Rectal smooth muscle tissue (tissue), 1 donor: Measurements from ENCODE around the gene CYSLTR1.
A peak's percentile ranks its signal among the peaks of the same experiment; 100 is the strongest.

Experiments used
- H3K27ac ChIP-seq: one replicate; pipeline ENCODE4 v1.7.0; 2013; ENCODE audit warnings: low read depth, low read length, inconsistent platforms
- H3K27me3 ChIP-seq: one replicate; pipeline ENCODE4 v1.7.0; 2013; ENCODE audit warnings: low read length; ENCODE audit not compliant: control insufficient read depth, insufficient read depth
- H3K36me3 ChIP-seq: one replicate; pipeline ENCODE4 v1.7.0; 2013; ENCODE audit warnings: low read length; ENCODE audit not compliant: control insufficient read depth, insufficient read depth
- H3K4me1 ChIP-seq: one replicate; pipeline ENCODE4 v1.7.0; 2013; ENCODE audit warnings: low read length; ENCODE audit not compliant: control insufficient read depth, insufficient read depth
- H3K4me3 ChIP-seq: one replicate; pipeline ENCODE4 v1.7.0; 2013; ENCODE audit warnings: low read length
- H3K9ac ChIP-seq: one replicate; pipeline ENCODE4 v1.7.0; 2013; ENCODE audit warnings: low read length

CYSLTR1 gene, protein sequence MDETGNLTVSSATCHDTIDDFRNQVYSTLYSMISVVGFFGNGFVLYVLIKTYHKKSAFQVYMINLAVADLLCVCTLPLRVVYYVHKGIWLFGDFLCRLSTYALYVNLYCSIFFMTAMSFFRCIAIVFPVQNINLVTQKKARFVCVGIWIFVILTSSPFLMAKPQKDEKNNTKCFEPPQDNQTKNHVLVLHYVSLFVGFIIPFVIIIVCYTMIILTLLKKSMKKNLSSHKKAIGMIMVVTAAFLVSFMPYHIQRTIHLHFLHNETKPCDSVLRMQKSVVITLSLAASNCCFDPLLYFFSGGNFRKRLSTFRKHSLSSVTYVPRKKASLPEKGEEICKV

DNA sequence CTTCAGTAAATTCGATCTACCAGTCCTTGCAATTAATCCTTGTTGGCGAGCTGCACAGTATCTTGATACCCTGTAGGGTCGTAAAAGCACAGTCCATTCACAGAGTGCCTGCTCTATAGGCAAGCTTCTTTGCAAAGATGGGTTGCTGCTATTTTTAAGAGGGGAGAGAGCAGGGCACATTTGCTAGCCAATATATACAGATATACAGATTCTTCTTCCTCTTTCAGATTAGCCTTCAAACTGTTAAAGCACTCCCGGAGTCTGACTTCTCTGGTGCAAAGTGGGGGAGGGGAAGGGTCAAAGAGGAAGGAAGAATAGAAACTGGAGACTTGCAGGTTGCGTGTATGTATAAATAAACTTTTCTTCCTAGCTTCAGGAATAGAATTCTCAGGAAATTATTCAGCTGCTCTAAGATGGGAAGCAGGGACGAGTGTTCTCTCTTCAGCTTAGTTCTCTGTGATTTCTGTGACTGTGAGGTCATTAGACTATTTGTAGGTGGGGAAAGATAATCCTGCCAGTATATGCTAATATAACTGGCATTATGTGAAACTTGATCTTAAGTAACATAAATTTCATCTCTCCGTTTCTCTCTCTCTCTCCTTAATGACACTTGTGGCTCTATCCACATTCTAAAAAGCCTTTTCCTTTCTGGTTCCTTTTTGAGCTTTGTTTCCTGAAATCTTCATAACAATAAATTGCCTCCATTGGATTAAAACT lies at the start of gene CYSLTR1:
Gene CYSLTR1, minus strand, starts transcription at position 242 of the 717 bp plus-strand sequence. CDS start 53,865 bp downstream, outside the sequence.
- H3K36me3 ChIP-seq = no peaks in the 10 kb centered on the region
- no peak within 1 kb of the TSS for H3K27ac ChIP-seq
- no peaks in the 10 kb centered on the region for H3K27me3 ChIP-seq
- H3K9ac ChIP-seq = no peak within 1 kb of the TSS
- H3K4me3 ChIP-seq = peak within 1 kb of the TSS; percentile 33
- no peaks in the 10 kb centered on the region for H3K4me1 ChIP-seq

DNA sequence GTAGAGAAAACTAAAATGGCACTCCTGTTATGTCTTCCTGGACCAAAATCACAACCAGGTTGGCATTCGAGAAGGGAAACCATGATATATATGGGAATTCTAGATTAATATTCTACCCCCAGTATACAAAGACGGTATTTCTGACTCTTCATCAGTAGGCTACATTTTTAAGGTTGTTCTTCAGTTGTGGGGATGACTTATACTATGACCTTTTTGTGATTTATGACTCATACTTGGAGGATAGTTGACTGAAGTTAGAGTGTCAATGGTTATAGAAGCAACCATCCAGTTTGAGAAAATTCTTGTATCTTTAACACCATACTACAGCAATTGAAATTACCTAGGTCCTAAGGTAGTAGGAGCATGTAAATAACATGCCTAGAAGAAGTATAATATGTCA lies 49.8 kb upstream of the CYSLTR1 start:
- Histone ChIP-seq H3K27me3 (no peaks in the 10 kb centered on the region), H3K27ac (no peak overlapping the region), H3K4me1 (no peaks in the 10 kb centered on the region), H3K4me3 (no peak overlapping the region), H3K36me3 (no peaks in the 10 kb centered on the region), H3K9ac (no peak overlapping the region)

DNA sequence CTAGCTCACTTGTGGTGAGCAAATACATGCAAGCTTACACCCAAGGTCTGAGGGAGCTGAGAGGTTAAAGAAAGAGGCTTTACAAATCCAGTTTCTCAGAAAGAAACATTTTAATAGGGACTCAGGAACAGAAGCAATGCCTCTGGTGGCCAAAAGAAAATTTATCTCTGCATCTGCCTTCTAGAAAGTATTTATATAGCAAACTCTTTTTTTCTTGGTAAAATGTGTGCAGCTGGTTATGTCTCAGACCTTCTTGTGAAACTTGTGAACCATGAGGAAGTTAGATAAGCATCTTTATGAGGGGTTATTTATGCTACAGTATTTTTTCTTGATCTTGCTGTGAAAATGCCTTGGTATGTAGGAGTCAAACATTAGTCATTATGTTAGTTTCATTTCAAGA lies 48.5 kb upstream of the CYSLTR1 start:
- no peaks in the 10 kb centered on the region for H3K27me3 ChIP-seq
- no peak overlapping the region for H3K9ac ChIP-seq
- no peaks in the 10 kb centered on the region for H3K36me3 ChIP-seq
- H3K27ac ChIP-seq = no peak overlapping the region
- no peaks in the 10 kb centered on the region for H3K4me1 ChIP-seq
- no peak overlapping the region for H3K4me3 ChIP-seq

DNA sequence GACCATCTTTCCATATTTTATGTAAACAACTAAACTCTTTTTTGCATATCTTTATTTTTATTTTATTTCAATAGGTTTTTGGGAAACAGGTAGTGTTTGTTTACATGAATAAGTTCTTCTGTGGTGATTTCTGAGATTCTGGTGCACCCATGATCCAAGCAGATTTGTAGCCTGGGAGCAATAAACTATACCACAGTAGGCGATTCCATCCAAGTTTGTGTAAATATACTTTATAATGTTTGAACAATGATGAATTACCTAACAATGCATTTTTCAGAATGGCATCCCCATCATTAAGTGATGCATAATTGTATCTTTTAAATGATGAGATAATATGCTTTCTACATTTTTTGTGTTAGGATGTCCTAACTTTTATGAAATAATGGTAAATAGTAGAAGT lies 39.2 kb upstream of the CYSLTR1 start:
- Histone ChIP-seq H3K27ac (no peak overlapping the region), H3K27me3 (no peaks in the 10 kb centered on the region), H3K36me3 (no peaks in the 10 kb centered on the region), H3K4me3 (no peak overlapping the region), H3K4me1 (no peaks in the 10 kb centered on the region), H3K9ac (no peak overlapping the region)

DNA sequence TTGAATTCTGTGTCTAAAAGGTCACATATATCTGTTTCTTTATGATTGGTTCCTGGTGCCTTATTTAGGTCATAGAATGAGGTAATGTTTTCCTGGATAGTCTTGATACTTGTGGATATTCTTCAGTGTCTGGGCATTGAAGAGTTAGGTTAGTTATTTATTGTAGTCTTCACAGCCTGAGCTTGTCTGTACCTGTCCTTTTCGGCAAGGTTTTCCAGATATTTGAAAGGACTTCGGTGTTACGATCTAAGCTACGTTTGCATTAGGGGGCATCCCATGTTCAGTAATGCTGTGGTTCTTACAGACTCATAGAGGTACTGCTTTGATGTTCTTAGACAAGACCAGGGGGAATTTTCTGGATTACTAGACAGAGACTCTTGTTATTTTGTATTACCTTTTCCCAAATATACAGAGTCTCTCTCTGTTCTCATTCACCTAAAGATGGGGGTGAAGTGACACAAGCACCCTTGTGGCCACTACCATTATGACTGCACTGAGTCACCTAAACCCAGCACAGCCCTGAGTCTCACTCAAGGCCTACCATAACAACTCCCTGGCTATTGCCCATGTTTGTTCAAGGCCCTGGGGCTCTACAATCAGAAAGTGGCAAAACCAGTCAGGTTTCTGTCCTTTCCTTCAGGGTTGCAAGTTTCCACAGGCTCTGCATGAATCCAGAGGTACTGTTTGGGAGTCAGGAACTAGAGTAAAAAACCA lies 30.1 kb upstream of the CYSLTR1 start:
- Histone ChIP-seq H3K9ac (no peak overlapping the region), H3K36me3 (no peaks in the 10 kb centered on the region), H3K27me3 (no peaks in the 10 kb centered on the region), H3K4me3 (no peak overlapping the region), H3K27ac (no peak overlapping the region), H3K4me1 (no peaks in the 10 kb centered on the region)

DNA sequence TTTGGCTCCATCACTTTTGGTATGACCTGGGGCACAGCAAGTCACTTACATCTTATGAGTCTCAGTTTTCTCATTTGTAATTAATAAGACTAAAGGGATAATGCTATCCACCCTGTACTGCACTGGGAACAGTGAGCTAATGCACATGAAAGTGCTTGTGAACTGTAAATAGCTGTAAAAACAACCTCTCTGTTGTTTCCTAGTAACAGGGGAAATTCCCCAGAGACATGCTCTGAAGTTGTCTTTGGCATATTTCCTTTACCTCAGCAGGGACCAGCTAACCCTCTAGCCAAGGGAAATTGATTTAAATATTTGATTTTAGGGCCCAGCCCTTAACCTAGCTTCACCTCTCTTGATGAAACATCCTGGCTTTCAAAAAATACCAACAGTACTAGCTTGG lies 6.1 kb upstream of the CYSLTR1 start:
- Histone ChIP-seq H3K9ac (no peak overlapping the region), H3K4me3 (no peak overlapping the region), H3K27me3 (no peaks in the 10 kb centered on the region), H3K4me1 (no peaks in the 10 kb centered on the region), H3K27ac (no peak overlapping the region), H3K36me3 (no peaks in the 10 kb centered on the region)

DNA sequence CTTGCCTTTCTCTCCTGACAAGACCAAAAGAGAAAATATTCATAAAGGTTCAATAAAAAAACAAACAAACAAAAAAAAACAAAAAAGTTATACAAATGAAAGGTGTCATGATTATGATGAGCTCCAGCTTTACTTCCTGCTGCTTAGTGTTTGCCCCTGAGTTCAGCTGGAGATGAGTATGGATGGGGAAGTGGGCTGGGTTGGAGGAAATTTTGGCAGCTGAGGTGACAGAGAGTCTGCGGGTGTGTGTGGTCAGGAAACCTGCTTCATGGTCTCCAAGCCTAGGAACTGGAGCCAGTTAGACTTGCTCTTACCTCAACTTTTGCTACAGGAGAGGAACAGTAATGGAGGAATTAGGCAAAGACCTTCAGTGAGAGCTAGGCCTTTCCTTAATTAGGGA lies 4.3 kb upstream of the CYSLTR1 start:
- Histone ChIP-seq H3K4me1 (no peaks in the 10 kb centered on the region), H3K27me3 (no peaks in the 10 kb centered on the region), H3K4me3 (no peak overlapping the region), H3K36me3 (no peaks in the 10 kb centered on the region), H3K27ac (no peak overlapping the region), H3K9ac (no peak overlapping the region)

DNA sequence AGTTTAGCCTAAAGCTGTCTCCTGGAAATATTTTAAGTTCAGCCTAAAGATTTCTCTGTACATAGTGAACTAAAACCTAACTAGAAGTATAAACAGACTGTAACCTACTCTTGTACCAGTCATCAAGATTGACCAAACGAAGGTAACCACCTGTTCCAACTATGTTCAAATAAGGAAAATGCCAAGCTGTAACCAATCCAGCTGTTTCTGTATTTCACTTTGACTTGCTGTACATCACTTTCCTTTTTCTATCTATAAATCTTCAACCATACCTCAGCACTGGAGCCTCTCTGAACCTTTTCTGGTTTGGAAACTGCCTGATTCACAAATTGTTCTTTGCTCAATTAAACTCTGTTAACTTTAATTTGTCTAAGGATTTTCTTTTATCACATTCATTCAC lies 3.1 kb upstream of the CYSLTR1 start:
- H3K9ac ChIP-seq = no peak overlapping the region
- H3K4me3 ChIP-seq = no peak overlapping the region
- no peaks in the 10 kb centered on the region for H3K4me1 ChIP-seq
- no peaks in the 10 kb centered on the region for H3K36me3 ChIP-seq
- H3K27me3 ChIP-seq = no peaks in the 10 kb centered on the region
- no peak overlapping the region for H3K27ac ChIP-seq

DNA sequence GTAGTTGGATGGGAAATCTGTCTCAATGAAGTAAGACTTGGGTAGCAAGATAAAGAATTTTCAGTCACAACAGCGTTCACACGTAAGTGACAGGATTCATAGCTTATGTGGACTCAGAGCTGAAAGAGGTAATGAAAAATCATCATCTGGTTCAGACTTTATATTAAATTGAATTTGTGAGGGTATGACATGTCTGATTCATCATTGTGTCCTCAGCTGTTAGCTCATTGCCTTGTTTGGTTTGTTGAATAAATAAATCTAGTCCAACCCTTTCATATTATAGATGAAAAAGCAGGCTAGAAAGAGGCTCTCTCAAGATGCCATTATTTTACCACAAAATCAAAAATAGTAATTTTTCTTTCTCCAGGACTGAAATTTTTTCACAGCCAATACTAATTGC lies 2.7 kb upstream of the CYSLTR1 start:
- no peak overlapping the region for H3K9ac ChIP-seq
- no peak overlapping the region for H3K4me3 ChIP-seq
- H3K27me3 ChIP-seq = no peaks in the 10 kb centered on the region
- no peaks in the 10 kb centered on the region for H3K4me1 ChIP-seq
- H3K36me3 ChIP-seq = no peaks in the 10 kb centered on the region
- H3K27ac ChIP-seq = no peak overlapping the region

DNA sequence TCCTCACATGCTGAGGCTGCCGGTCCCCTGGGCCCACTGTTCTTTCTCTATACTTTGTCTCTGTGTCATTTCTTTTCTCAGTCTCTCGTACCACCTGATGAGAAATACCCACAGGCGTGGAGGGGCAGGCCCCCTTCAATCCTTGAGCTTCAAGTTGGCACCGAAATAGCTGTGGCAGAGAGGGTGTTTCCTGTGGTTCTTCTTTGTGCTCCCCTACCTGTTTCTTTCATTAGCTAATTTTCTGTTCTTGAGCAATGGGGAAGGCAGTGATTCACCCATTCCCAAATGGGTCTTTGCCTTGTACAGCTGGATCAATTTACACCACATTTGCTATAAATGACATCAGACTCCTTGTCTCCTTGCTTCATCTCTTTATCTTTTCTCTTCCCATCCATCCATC lies 2.1 kb upstream of the CYSLTR1 start:
- Histone ChIP-seq H3K27ac (no peak overlapping the region), H3K9ac (no peak overlapping the region), H3K4me3 (no peak overlapping the region), H3K4me1 (no peaks in the 10 kb centered on the region), H3K36me3 (no peaks in the 10 kb centered on the region), H3K27me3 (no peaks in the 10 kb centered on the region)

DNA sequence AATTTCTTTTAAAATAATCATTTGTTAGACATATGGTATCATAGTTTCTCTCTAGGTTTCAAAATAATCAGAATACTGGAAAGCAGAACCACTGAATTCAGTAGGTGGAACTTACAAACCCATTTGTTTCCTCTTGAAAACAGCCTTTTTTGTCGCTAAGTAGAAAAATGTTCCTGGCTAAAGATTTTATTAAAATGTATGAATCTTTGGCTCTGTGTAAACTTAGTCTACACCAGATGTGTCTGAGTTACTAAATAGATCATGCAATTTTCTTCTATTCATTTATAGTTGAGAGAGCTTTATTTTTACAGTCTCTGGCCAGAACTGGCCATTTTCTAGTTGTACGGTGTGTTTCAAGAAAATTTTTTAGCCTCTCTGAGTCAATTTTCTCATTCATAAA lies 1.0 kb downstream of the CYSLTR1 start:
- Histone ChIP-seq H3K36me3 (no peaks in the 10 kb centered on the region), H3K27me3 (no peaks in the 10 kb centered on the region), H3K27ac (no peak overlapping the region), H3K4me1 (no peaks in the 10 kb centered on the region), H3K4me3 (no peak overlapping the region), H3K9ac (no peak overlapping the region)

DNA sequence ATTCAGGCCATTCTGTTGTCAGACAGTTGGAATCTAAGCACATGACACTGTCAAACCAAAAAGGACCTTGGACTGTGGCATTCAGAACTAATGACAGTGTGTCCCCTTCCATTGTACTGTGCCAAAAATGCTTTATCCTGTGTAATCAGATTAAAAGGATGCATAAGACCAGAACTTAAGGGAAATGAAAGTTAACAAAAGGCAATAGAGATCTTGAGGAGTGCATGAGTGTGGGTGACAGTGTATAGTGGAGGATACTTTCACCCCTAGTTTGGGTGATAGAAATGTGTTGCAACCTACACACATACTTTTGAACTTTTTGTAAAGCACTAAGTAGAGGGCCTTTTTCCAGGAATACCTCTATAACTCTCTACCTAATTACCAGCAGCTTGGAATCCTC lies 4.5 kb downstream of the CYSLTR1 start:
- H3K27ac ChIP-seq = no peak overlapping the region
- no peaks in the 10 kb centered on the region for H3K4me1 ChIP-seq
- H3K36me3 ChIP-seq = no peaks in the 10 kb centered on the region
- no peaks in the 10 kb centered on the region for H3K27me3 ChIP-seq
- H3K4me3 ChIP-seq = no peak overlapping the region
- H3K9ac ChIP-seq = no peak overlapping the region
